HepG2 (cell line): ENCODE measurements around the gene DENND2A. TPM values are rescaled to one million over a fixed set of nuclear protein-coding genes. Genes with fewer than 3 reads are reported as not detected.

Source experiments
- ATAC-seq: fragments of 200-7000 bp; cut with Tn5 transposase; 3 replicates; pipeline ENCODE4 v1.9.1; 2020; ENCODE audit warnings: mild to moderate bottlenecking, moderate library complexity
- BruUV-seq: library from RNA; stranded (reverse); fragments of 400-500 nt; replicated peaks from 2 replicates; lab custom pipeline; 2021; lab: Mats Ljungman, UMichigan
- CTCF ChIA-PET: fragments of 300-600 bp; formaldehyde crosslinking; extraction: SDS; loops from one replicate; lab custom pipeline; 2021; ENCODE audit warnings: low total read pairs, inconsistent platforms, low intra/inter-chr PET ratio; lab: Yijun Ruan, JAX
- POLR2A ChIA-PET: fragments of 350-600 bp; sonication (Branson Sonifier 250); formaldehyde crosslinking; loops from one replicate; lab custom pipeline; 2020; ENCODE audit warnings: antibody characterized with exemption, inconsistent platforms; lab: Yijun Ruan, JAX
- DNase-seq: peaks from one replicate; pipeline ENCODE4 v3.0.0-alpha.2; 2015; ENCODE audit warnings: low spot score
- FAIRE-seq: peaks from 3 replicates; lab custom pipeline; 2011; peaks lifted over from hg19 to GRCh38; lab: Jason Lieb, UNC
- H2AFZ ChIP-seq: one replicate; pipeline ENCODE4 v1.6.1; 2011; ENCODE audit warnings: low read length, inconsistent platforms
- H3K27ac ChIP-seq: fragments of 300-600 bp; 3 replicates; pipeline ENCODE4 v1.8.0; 2011; ENCODE audit warnings: mixed run types, mild to moderate bottlenecking, mixed read lengths, low read length, inconsistent platforms; ENCODE audit not compliant: insufficient read depth; ENCODE audit errors: extremely low read length
- H3K27me3 ChIP-seq, 2 experiments: fragments of 200-600 bp in 1 of 2; 2 replicates in 1 of 2; 3 replicates in 1 of 2; pipeline versions ENCODE4 v1.6.0 to v1.8.0; 2011; ENCODE audit warnings: low read length in 2 of 2, mild to moderate bottlenecking in 2 of 2, moderate library complexity in 2 of 2, inconsistent platforms in 1 of 2; ENCODE audit not compliant: insufficient read depth in 2 of 2, control insufficient read depth in 1 of 2
- H3K36me3 ChIP-seq, 2 experiments: fragments of 200-600 bp in 1 of 2; replicated peaks in 1 of 2; 2 replicates in 1 of 2; 3 replicates in 1 of 2; pipeline versions ENCODE4 v1.5.1 to v1.8.0; 2011; ENCODE audit warnings: low read length in 2 of 2, inconsistent platforms in 1 of 2; ENCODE audit not compliant: insufficient read depth in 2 of 2, control insufficient read depth in 1 of 2
- H3K4me1 ChIP-seq: 2 replicates; pipeline ENCODE4 v1.5.1; 2012; ENCODE audit warnings: low read length, inconsistent platforms; ENCODE audit not compliant: insufficient read depth
- H3K4me2 ChIP-seq: 2 replicates; pipeline ENCODE4 v1.6.0; 2011; ENCODE audit warnings: low read depth, low read length, inconsistent platforms
- H3K4me3 ChIP-seq, 3 experiments: fragments of 200-600 bp in 1 of 3; sonication (generic), shearing (Covaris generic) in 1 of 3; replicated peaks in 1 of 3; 2 replicates each; pipeline ENCODE4 v1.5.1; 2011 to 2016; ENCODE audit warnings: low read length in 3 of 3, inconsistent platforms in 2 of 3, low read depth in 2 of 3, mild to moderate bottlenecking in 2 of 3, control low read depth in 1 of 3, mixed read lengths in 1 of 3; ENCODE audit not compliant: insufficient read depth in 1 of 3
- H3K79me2 ChIP-seq: one replicate; pipeline ENCODE4 v1.6.1; 2011; ENCODE audit warnings: low read length, inconsistent platforms; ENCODE audit not compliant: insufficient read depth
- H3K9ac ChIP-seq: 2 replicates; pipeline ENCODE4 v1.6.0; 2011; ENCODE audit warnings: mild to moderate bottlenecking, low read depth, low read length, inconsistent platforms; ENCODE audit not compliant: insufficient read depth
- H3K9me3 ChIP-seq: 2 replicates; pipeline ENCODE4 v1.5.1; 2012; ENCODE audit warnings: mild to moderate bottlenecking, low read length
- H4K20me1 ChIP-seq: 2 replicates; pipeline ENCODE4 v1.6.0; 2011; ENCODE audit warnings: inconsistent platforms, mild to moderate bottlenecking, low read length, moderate library complexity; ENCODE audit not compliant: insufficient read depth
- HNRNPLL ChIP-seq: fragments of 200-400 bp; formaldehyde crosslinking; IDR thresholded peaks from 2 replicates; pipeline ENCODE4 v1.6.1; 2017; ENCODE audit warnings: mild to moderate bottlenecking, low read depth, low read length; ENCODE audit not compliant: poor library complexity, severe bottlenecking
- HOXA3 ChIP-seq: sonication (generic); formaldehyde crosslinking; IDR thresholded peaks from 2 replicates; pipeline ENCODE4 v1.5.0; 2020; ENCODE audit warnings: missing genetic modification reagents
- MAFK ChIP-seq, 2 experiments: IDR thresholded peaks in 1 of 2; conservative IDR thresholded peaks in 1 of 2; 2 replicates each; pipeline ENCODE4 v1.6.1; 2011; ENCODE audit warnings: improper control_type of control experiment in 2 of 2, low read length in 2 of 2
- NFIC ChIP-seq: IDR thresholded peaks from 2 replicates; pipeline ENCODE4 v1.6.1; 2012; ENCODE audit warnings: mild to moderate bottlenecking, low read length, inconsistent platforms
- SNAI1 ChIP-seq: sonication (generic); formaldehyde crosslinking; IDR thresholded peaks from 2 replicates; pipeline ENCODE4 v1.5.0; 2020; ENCODE audit warnings: mild to moderate bottlenecking, missing genetic modification reagents, borderline replicate concordance
- SPEN ChIP-seq: sonication (generic); formaldehyde crosslinking; IDR thresholded peaks from 2 replicates; pipeline ENCODE4 v1.5.1; 2020; ENCODE audit warnings: low read depth, mild to moderate bottlenecking, missing genetic modification reagents
- THYN1 ChIP-seq: sonication (generic); formaldehyde crosslinking; IDR thresholded peaks from 2 replicates; pipeline ENCODE4 v1.8.1; 2023; ENCODE audit warnings: low read depth, mild to moderate bottlenecking, moderate library complexity, missing genetic modification reagents, borderline replicate concordance
- ZFP36L1 ChIP-seq: sonication (generic); formaldehyde crosslinking; IDR thresholded peaks from 2 replicates; pipeline ENCODE4 v1.8.0; 2022; ENCODE audit warnings: mild to moderate bottlenecking, missing genetic modification reagents, moderate library complexity
- ZNF263 ChIP-seq: sonication (generic); formaldehyde crosslinking; IDR thresholded peaks from 2 replicates; pipeline ENCODE4 v1.4.0; 2020; ENCODE audit warnings: missing genetic modification reagents
- ZNF337 ChIP-seq: sonication (generic); formaldehyde crosslinking; IDR thresholded peaks from 2 replicates; pipeline ENCODE4 v1.5.1; 2020; ENCODE audit warnings: missing genetic modification reagents, low read depth, mild to moderate bottlenecking, borderline replicate concordance
- ZNF549 ChIP-seq: sonication (generic); formaldehyde crosslinking; IDR thresholded peaks from 2 replicates; pipeline ENCODE4 v1.5.0; 2020; ENCODE audit warnings: missing genetic modification reagents
- ZNF891 ChIP-seq: sonication (generic); formaldehyde crosslinking; IDR thresholded peaks from 2 replicates; pipeline ENCODE4 v1.5.0; 2020; ENCODE audit warnings: mild to moderate bottlenecking, missing genetic modification reagents
- WGBS: methylation state at CpG from one replicate; pipeline ENCODE4 v1.1.6; 2017; ENCODE audit warnings: low lambda C conversion rate; 5-methylcytosine and 5-hydroxymethylcytosine counted together
- in situ Hi-C: cut with HindIII; loops from 2 replicates; pipeline ENCODE4 v1.10.0; 2017; ENCODE audit warnings: low pct_unique_long_range_greater_than_20kb; ENCODE audit not compliant: extremely low pct_ligation_motif_present
- intact Hi-C: fragments of 100-400 bp; cut with micrococcal nuclease; formaldehyde crosslinking; loops from one replicate; pipeline ENCODE4 v1.10.0; 2022; ENCODE audit not compliant: unreplicated experiment
- polyA plus RNA-seq, 8 experiments: library from polyadenylated mRNA; depleted of rRNA in 3 of 8; stranded (reverse) in 7 of 8; unstranded in 1 of 8; fragments of >200 nt; fragmentation: Illumina TruSeq in 4 of 8; extraction: Trizol in 4 of 8; gene quantifications; 2 replicates each; pipeline versions ENCODE4 v1.2.1 to v1.2.3, GENCODE V29; 2011 to 2016; ENCODE audit warnings: low read depth in 4 of 8, missing spikeins in 1 of 8, mixed read lengths in 1 of 8; ENCODE audit not compliant: insufficient read depth in 1 of 8
- total RNA-seq, 5 experiments: library from RNA; depleted of rRNA; stranded (reverse); fragments of >200 nt; fragmentation: Illumina TruSeq; extraction: Trizol; gene quantifications; 2 replicates each; pipeline ENCODE4 v1.2.3, GENCODE V29; 2016; ENCODE audit warnings: low read depth in 1 of 5
- TF ChIP-seq, protein P1 (sequence below): sonication (generic); formaldehyde crosslinking; conservative IDR thresholded peaks from 2 replicates; pipeline ENCODE4 v1.8.1; 2023; ENCODE audit warnings: missing genetic modification reagents
- TF ChIP-seq, protein P2 (sequence below): sonication (generic); formaldehyde crosslinking; IDR thresholded peaks from 2 replicates; pipeline ENCODE4 v1.4.0; 2020; ENCODE audit warnings: missing genetic modification reagents

The DENND2A gene
- total and polyA plus RNA-seq, 2 of the 13 experiments (the other 11 are each of a cell fraction or from before 2014, with no cell fraction given) = not detected

DNA sequence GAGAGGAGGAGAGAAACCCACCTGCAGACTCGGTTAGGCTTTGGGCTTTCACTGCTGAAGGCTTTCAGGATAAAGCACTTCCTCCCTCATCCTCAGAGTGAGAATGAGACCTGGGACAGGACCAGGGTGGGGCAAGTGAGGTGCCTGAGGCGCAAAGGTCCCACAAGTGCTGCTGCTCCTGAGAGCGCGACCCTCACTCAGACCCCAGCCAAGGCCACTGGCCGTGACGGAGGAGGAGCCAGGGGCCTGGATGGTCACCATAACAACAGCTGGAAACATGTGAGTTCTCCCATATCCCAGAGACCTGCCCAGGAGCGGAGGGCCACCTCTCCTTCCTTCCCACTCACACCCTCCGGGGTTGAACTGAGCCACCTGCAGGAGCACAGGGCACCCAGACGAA lies 114.4 kb downstream of the DENND2A start:
- ChIA-PET POLR2A (no interaction called here), CTCF (no interaction called here)
- Histone ChIP-seq H3K27me3 (peaks cover 0 to 18% of the 10 kb centered on the region in 2 experiments; a peak in 2 of 5 replicates), H3K4me3 (no peak overlapping the region), H4K20me1 (no peaks in the 10 kb centered on the region), H3K4me1 (peaks cover 14% of the 10 kb centered on the region; the same call in 1 of the 2 replicates), H2AFZ (no peak overlapping the region), H3K36me3 (no peaks in the 10 kb centered on the region), H3K4me2 (no peak overlapping the region), H3K9ac (no peak overlapping the region), H3K79me2 (no peaks in the 10 kb centered on the region), H3K27ac (no peak overlapping the region), H3K9me3 (no peaks in the 10 kb centered on the region)
- intact Hi-C loops = no loop called here
- no peak for FAIRE-seq
- DNase-seq = no peak
- BruUV-seq = no TSS peak
- no peak for TF ChIP-seq ZNF337 (CRISPR knock-in tag)
- no peak for TF ChIP-seq THYN1
- TF ChIP-seq SPEN (CRISPR knock-in tag) = no peak
- TF ChIP-seq SNAI1 (CRISPR knock-in tag) = no peak
- TF ChIP-seq, protein P1, sequence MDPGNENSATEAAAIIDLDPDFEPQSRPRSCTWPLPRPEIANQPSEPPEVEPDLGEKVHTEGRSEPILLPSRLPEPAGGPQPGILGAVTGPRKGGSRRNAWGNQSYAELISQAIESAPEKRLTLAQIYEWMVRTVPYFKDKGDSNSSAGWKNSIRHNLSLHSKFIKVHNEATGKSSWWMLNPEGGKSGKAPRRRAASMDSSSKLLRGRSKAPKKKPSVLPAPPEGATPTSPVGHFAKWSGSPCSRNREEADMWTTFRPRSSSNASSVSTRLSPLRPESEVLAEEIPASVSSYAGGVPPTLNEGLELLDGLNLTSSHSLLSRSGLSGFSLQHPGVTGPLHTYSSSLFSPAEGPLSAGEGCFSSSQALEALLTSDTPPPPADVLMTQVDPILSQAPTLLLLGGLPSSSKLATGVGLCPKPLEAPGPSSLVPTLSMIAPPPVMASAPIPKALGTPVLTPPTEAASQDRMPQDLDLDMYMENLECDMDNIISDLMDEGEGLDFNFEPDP (CRISPR knock-in tag) = no peak
- no peak for TF ChIP-seq ZNF891 (CRISPR knock-in tag)
- no peak for TF ChIP-seq ZNF549 (CRISPR knock-in tag)
- no peak for TF ChIP-seq HNRNPLL
- no peak for TF ChIP-seq ZNF263 (CRISPR knock-in tag)
- TF ChIP-seq ZFP36L1 = no peak
- no peak for TF ChIP-seq MAFK (conservative IDR thresholded peaks at IDR 0.05 in 1 of 2, IDR thresholded peaks at IDR 0.05 in 1 of 2; ENCODE audit: low read length in 2 of 2)
- TF ChIP-seq NFIC = no peak
- TF ChIP-seq, protein P2, sequence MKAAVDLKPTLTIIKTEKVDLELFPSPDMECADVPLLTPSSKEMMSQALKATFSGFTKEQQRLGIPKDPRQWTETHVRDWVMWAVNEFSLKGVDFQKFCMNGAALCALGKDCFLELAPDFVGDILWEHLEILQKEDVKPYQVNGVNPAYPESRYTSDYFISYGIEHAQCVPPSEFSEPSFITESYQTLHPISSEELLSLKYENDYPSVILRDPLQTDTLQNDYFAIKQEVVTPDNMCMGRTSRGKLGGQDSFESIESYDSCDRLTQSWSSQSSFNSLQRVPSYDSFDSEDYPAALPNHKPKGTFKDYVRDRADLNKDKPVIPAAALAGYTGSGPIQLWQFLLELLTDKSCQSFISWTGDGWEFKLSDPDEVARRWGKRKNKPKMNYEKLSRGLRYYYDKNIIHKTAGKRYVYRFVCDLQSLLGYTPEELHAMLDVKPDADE (CRISPR knock-in tag) = no peak
- TF ChIP-seq HOXA3 (CRISPR knock-in tag) = no peak
- peak; percentile 50 for ATAC-seq
- 13% methylated on average over 4 of the region's 9 CpGs for WGBS
- in situ Hi-C loops = no loop called here
